Activated gamma-delta T cell treated with anti-CD3 and anti-CD28 coated beads, Interleukin-2, amount 50 U/mL, for 16 hours (primary cell): ENCODE measurements around the gene STAT5A.
"Not testable (repeated sequence)": the region's sequence is repeated elsewhere in the genome, so short reads cannot be mapped to it uniquely, and the experiment has no call there.

Experiments
- DNase-seq: peaks from one replicate; pipeline ENCODE4 v3.0.0-alpha.2; 2020; ENCODE audit warnings: low read depth

Gene STAT5A

GRCh38 chr17:42308446-42308845, 20.1 kb downstream of the STAT5A start:
- DNase-seq: no peak

GRCh38 chr17:42309142-42309541, 20.8 kb downstream of the STAT5A start:
- DNase-seq: no peak

GRCh38 chr17:42309986-42310786, 21.9 kb downstream of the STAT5A start:
- DNase-seq: no peak

- no peak for DNase-seq
Observed at GRCh38 chr17:42310787-42311215, 22.5 kb downstream of the STAT5A start.

GRCh38 chr17:42311240-42312034, 23.1 kb downstream of the STAT5A start:
- DNase-seq: no peak

- no peak for DNase-seq
Observed at GRCh38 chr17:42312035-42312284, 23.7 kb downstream of the STAT5A start.

- peak; percentile 54 for DNase-seq
Observed at GRCh38 chr17:42312285-42313130, 24.2 kb downstream of the STAT5A start.

GRCh38 chr17:42313389-42313772, 25.1 kb downstream of the STAT5A start:
- no peak for DNase-seq

- DNase-seq: no peak
Observed at GRCh38 chr17:42313773-42314566, 25.7 kb downstream of the STAT5A start.

GRCh38 chr17:42315402-42316156, 27.3 kb downstream of the STAT5A start:
- no peak for DNase-seq

- DNase-seq: no peak
Observed at GRCh38 chr17:42316755-42317154, 28.5 kb downstream of the STAT5A start.

GRCh38 chr17:42317266-42317845, 29.1 kb downstream of the STAT5A start:
- DNase-seq: no peak

- DNase-seq: not testable (repeated sequence)
Observed at GRCh38 chr17:42317967-42318366, 29.7 kb downstream of the STAT5A start.

- DNase-seq: no peak
Observed at GRCh38 chr17:42321555-42321954, 33.3 kb downstream of the STAT5A start.

GRCh38 chr17:42322382-42323267, 34.3 kb downstream of the STAT5A start:
- DNase-seq: peak; percentile 96

GRCh38 chr17:42323268-42323773, 35.0 kb downstream of the STAT5A start:
- DNase-seq: no peak

GRCh38 chr17:42325026-42325425, 36.7 kb downstream of the STAT5A start:
- DNase-seq: no peak

- no peak for DNase-seq
Observed at GRCh38 chr17:42329025-42329976, 41.0 kb downstream of the STAT5A start.
